MM.1S (cell line): ENCODE data around the gene NUP153.

Experiments used
- DNase-seq: peaks from one replicate; pipeline ENCODE4 v3.0.0-alpha.2; 2015
- H2AFZ ChIP-seq: fragments of 300-600 bp; sonication (generic); 2 replicates; pipeline ENCODE4 v1.6.0; 2016; ENCODE audit warnings: antibody characterized with exemption, low read length
- H3F3A ChIP-seq: fragments of 300-600 bp; sonication (generic); 2 replicates; pipeline ENCODE4 v1.6.1; 2016; ENCODE audit warnings: mild to moderate bottlenecking, antibody characterized with exemption, low read length, moderate library complexity, mixed read lengths; ENCODE audit not compliant: insufficient read depth
- H3K27ac ChIP-seq: fragments of 300-600 bp; sonication (generic); 2 replicates; pipeline ENCODE4 v1.5.1; 2016; ENCODE audit warnings: mild to moderate bottlenecking, low read length
- H3K27me3 ChIP-seq: fragments of 300-600 bp; sonication (generic); replicated peaks from 2 replicates; pipeline ENCODE4 v1.6.0; 2016; ENCODE audit warnings: low read length; ENCODE audit not compliant: insufficient read depth
- H3K36me3 ChIP-seq: fragments of 300-600 bp; sonication (generic); replicated peaks from 2 replicates; pipeline ENCODE4 v1.6.1; 2016; ENCODE audit warnings: mild to moderate bottlenecking, low read length, mixed read lengths; ENCODE audit not compliant: insufficient read depth
- H3K4me1 ChIP-seq: fragments of 300-600 bp; sonication (generic); 2 replicates; pipeline ENCODE4 v1.6.1; 2016; ENCODE audit warnings: low read length, mixed read lengths
- H3K4me2 ChIP-seq: fragments of 300-600 bp; sonication (generic); 2 replicates; pipeline ENCODE4 v1.6.0; 2016; ENCODE audit warnings: low read depth, low read length
- H3K4me3 ChIP-seq: fragments of 300-600 bp; sonication (generic); 2 replicates; pipeline ENCODE4 v1.5.1; 2016; ENCODE audit warnings: low read length, mixed read lengths
- H3K79me2 ChIP-seq: fragments of 300-600 bp; sonication (generic); 2 replicates; pipeline ENCODE4 v1.6.1; 2016; ENCODE audit warnings: mixed run types, low read length, mixed read lengths
- H3K9ac ChIP-seq: fragments of 300-600 bp; sonication (generic); 2 replicates; pipeline ENCODE4 v1.6.1; 2016; ENCODE audit warnings: low read length, mixed read lengths
- H3K9me2 ChIP-seq: fragments of 300-600 bp; sonication (generic); replicated peaks from 2 replicates; pipeline ENCODE4 v1.6.1; 2016; ENCODE audit warnings: mild to moderate bottlenecking, low read length, mixed read lengths; ENCODE audit not compliant: insufficient read depth
- H3K9me3 ChIP-seq: fragments of 300-600 bp; sonication (generic); replicated peaks from 2 replicates; pipeline ENCODE4 v1.6.1; 2016; ENCODE audit warnings: mild to moderate bottlenecking, low read length, mixed read lengths; ENCODE audit not compliant: insufficient read depth
- H4K20me1 ChIP-seq: fragments of 300-600 bp; sonication (generic); 2 replicates; pipeline ENCODE4 v1.6.1; 2016; ENCODE audit warnings: mild to moderate bottlenecking, low read length, moderate library complexity, mixed read lengths; ENCODE audit not compliant: insufficient read depth
- EZH2 ChIP-seq: fragments of 300-600 bp; sonication (generic); optimal IDR thresholded peaks from 2 replicates; pipeline ENCODE3; 2017; ENCODE audit warnings: low read depth, mild to moderate bottlenecking, antibody characterized with exemption, low read length, mixed read lengths
- EZH2phosphoT487 ChIP-seq: fragments of 300-600 bp; sonication (generic); IDR thresholded peaks from 2 replicates; pipeline ENCODE4 v1.6.1; 2018; ENCODE audit warnings: antibody characterized with exemption, low read length
- TF ChIP-seq, protein P1 (sequence below): fragments of 300-600 bp; sonication (generic); IDR thresholded peaks from 2 replicates; pipeline ENCODE4 v1.5.1; 2016; ENCODE audit warnings: antibody characterized with exemption, low read length, mixed read lengths

The NUP153 gene

DNA sequence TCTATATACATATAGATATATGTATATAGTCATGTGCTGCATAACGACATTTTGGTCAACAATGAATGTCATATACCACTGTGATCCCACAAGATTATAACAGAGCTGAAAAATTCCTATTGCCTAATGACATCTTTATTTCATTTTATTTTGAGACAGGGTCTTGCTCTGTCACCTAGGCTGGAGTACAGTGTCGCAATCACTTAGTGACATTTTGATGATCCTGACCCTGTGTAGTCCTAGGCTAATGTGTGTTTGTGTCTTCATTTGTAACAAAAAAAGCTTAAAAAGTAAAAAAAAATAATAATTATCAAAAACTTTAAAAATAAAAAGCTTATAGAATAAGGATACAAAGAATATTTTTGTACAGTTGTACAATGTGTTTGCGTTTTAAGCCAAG is 110.6 kb downstream of the NUP153 start:
- H4K20me1 ChIP-seq = no peaks in the 10 kb centered on the region
- H3K9ac ChIP-seq = no peak overlapping the region
- no peak overlapping the region for H3K4me3 ChIP-seq
- H2AFZ ChIP-seq = no peak overlapping the region
- peaks cover 6% of the 10 kb centered on the region for H3F3A ChIP-seq
- H3K79me2 ChIP-seq = peaks cover 4% of the 10 kb centered on the region
- H3K9me2 ChIP-seq = no peaks in the 10 kb centered on the region
- no peak overlapping the region for H3K27ac ChIP-seq
- H3K36me3 ChIP-seq = no peaks in the 10 kb centered on the region
- no peaks in the 10 kb centered on the region for H3K9me3 ChIP-seq
- H3K4me2 ChIP-seq = no peak overlapping the region
- DNase-seq = no peak
- TF ChIP-seq, protein P1, sequence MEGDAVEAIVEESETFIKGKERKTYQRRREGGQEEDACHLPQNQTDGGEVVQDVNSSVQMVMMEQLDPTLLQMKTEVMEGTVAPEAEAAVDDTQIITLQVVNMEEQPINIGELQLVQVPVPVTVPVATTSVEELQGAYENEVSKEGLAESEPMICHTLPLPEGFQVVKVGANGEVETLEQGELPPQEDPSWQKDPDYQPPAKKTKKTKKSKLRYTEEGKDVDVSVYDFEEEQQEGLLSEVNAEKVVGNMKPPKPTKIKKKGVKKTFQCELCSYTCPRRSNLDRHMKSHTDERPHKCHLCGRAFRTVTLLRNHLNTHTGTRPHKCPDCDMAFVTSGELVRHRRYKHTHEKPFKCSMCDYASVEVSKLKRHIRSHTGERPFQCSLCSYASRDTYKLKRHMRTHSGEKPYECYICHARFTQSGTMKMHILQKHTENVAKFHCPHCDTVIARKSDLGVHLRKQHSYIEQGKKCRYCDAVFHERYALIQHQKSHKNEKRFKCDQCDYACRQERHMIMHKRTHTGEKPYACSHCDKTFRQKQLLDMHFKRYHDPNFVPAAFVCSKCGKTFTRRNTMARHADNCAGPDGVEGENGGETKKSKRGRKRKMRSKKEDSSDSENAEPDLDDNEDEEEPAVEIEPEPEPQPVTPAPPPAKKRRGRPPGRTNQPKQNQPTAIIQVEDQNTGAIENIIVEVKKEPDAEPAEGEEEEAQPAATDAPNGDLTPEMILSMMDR = no peak
- TF ChIP-seq EZH2phosphoT487 = no peak
- no peak for TF ChIP-seq EZH2
- no peaks in the 10 kb centered on the region for H3K27me3 ChIP-seq
- H3K4me1 ChIP-seq = peaks cover 6% of the 10 kb centered on the region

DNA sequence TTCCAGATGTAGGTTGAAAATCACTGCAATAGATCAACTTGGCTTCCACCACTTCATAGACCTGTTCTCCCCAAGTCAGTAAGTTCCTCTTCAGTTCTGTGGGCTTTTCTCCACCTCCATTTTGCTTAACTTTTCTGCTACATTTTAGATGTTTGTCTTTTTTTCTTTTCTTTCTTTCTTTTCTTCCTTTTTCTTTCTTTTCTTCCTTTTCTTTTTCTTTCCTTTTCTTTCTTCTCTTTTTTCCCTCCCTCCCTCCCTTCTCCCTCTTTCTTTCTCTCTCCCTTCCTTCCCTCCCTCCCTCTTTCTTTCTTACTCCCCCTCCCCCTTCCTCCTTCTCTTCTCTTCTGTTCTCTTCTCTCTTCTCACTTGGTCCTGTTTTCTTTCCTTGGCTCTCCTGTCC is 113.5 kb downstream of the NUP153 start:
- Histone ChIP-seq H2AFZ (no peak overlapping the region), H3K36me3 (no peaks in the 10 kb centered on the region), H3K79me2 (no peaks in the 10 kb centered on the region), H3K9ac (no peak overlapping the region), H3K4me1 (peaks cover 8% of the 10 kb centered on the region), H3K4me2 (no peak overlapping the region), H3K9me2 (no peaks in the 10 kb centered on the region), H3F3A (no peaks in the 10 kb centered on the region), H3K27ac (no peak overlapping the region), H3K4me3 (no peak overlapping the region), H4K20me1 (no peaks in the 10 kb centered on the region), H3K9me3 (no peaks in the 10 kb centered on the region), H3K27me3 (no peaks in the 10 kb centered on the region)
- DNase-seq = no peak
- TF ChIP-seq, protein P1 = no peak
- TF ChIP-seq EZH2 (no peak), EZH2phosphoT487 (no peak)

- Histone ChIP-seq H3K79me2 (no peaks in the 10 kb centered on the region), H2AFZ (no peak overlapping the region), H3K4me1 (peaks cover 8% of the 10 kb centered on the region), H3K27me3 (no peaks in the 10 kb centered on the region), H3F3A (no peaks in the 10 kb centered on the region), H3K4me3 (no peak overlapping the region), H3K9me2 (no peaks in the 10 kb centered on the region), H3K4me2 (no peak overlapping the region), H3K27ac (no peak overlapping the region), H4K20me1 (no peaks in the 10 kb centered on the region), H3K9ac (no peak overlapping the region), H3K9me3 (no peaks in the 10 kb centered on the region), H3K36me3 (no peaks in the 10 kb centered on the region)
- no peak for DNase-seq
- no peak for TF ChIP-seq EZH2
- TF ChIP-seq EZH2phosphoT487 = no peak
- TF ChIP-seq, protein P1 = no peak
These were observed 115.4 kb downstream of the NUP153 start for GRCh38 chr6:17591287-17591686.
